Uterus (tissue), 4 donors: ENCODE data around the gene TTC13. TPM values are rescaled to one million over a fixed set of nuclear protein-coding genes. Genes with fewer than 3 reads are reported as not detected.
"Not testable (repeated sequence)": the region's sequence is repeated elsewhere in the genome, so short reads cannot be mapped to it uniquely, and the experiment has no call there.

Experiments used
- DNase-seq, 2 donors: peaks; one replicate each; pipeline ENCODE4 v3.0.0-alpha.2; 2019 to 2020
- H3K27ac ChIP-seq, 2 donors: fragments of 200-600 bp; sonication (generic); 1 replicate in 1 of 2; 2 replicates in 1 of 2; pipeline ENCODE4 v1.5.1; 2016 to 2018
- H3K27me3 ChIP-seq, 2 donors: fragments of 200-600 bp; sonication (generic); one replicate each; pipeline ENCODE4 v1.5.1; 2018 to 2019; ENCODE audit warnings: control low read depth in 1 of 2
- H3K36me3 ChIP-seq, 2 donors: fragments of 200-600 bp; sonication (generic); one replicate each; pipeline ENCODE4 v1.5.1; 2019; ENCODE audit warnings: control low read depth in 1 of 2
- H3K4me1 ChIP-seq, 2 donors: fragments of 200-600 bp; sonication (generic); one replicate each; pipeline ENCODE4 v1.5.1; 2018 to 2019; ENCODE audit warnings: control low read depth in 1 of 2
- H3K4me3 ChIP-seq, 2 donors: fragments of 200-600 bp; sonication (generic); 1 replicate in 1 of 2; 2 replicates in 1 of 2; pipeline ENCODE4 v1.5.1; 2018 to 2019; ENCODE audit warnings: mild to moderate bottlenecking in 1 of 2
- H3K9me3 ChIP-seq, 2 donors: fragments of 200-600 bp; sonication (generic); one replicate each; pipeline ENCODE4 v1.5.1; 2019; ENCODE audit warnings: control low read depth in 1 of 2
- POLR2A ChIP-seq, 2 donors: fragments of 450-650 bp; IDR thresholded peaks; one replicate each; pipeline ENCODE4 v1.6.1; 2016; ENCODE audit warnings: antibody characterized with exemption in 2 of 2, mild to moderate bottlenecking in 1 of 2, moderate library complexity in 1 of 2
- intact Hi-C: fragments of 100-400 bp; cut with DNase I; formaldehyde crosslinking; loops from one replicate; pipeline ENCODE4 v1.15.1; 2023; ENCODE audit warnings: low total_unique reads
- total RNA-seq, 4 donors: library from RNA; depleted of rRNA in 3 of 4; stranded (reverse); fragments of >200 nt in 3 of 4; gene quantifications; one replicate each; pipeline versions ENCODE4 v1.1.0 to v1.2.4, GENCODE V29; 2014 to 2023
- TF ChIP-seq, protein P1 (sequence below), 4 experiments: fragments of 200-600 bp in 2 of 4; fragments of 450-650 bp in 2 of 4; sonication (generic) in 2 of 4; IDR thresholded peaks; one replicate each; pipeline ENCODE4 v1.5.1; 2016 to 2019; ENCODE audit warnings: antibody characterized with exemption in 4 of 4, mild to moderate bottlenecking in 2 of 4, moderate library complexity in 1 of 4
- donor health status: DM: yes; HTN: yes; CAD: no.

The TTC13 gene
- total RNA-seq, 4 donors from 2014 or later, result 6.9 to 49.1 (median 30.0) TPM

DNA sequence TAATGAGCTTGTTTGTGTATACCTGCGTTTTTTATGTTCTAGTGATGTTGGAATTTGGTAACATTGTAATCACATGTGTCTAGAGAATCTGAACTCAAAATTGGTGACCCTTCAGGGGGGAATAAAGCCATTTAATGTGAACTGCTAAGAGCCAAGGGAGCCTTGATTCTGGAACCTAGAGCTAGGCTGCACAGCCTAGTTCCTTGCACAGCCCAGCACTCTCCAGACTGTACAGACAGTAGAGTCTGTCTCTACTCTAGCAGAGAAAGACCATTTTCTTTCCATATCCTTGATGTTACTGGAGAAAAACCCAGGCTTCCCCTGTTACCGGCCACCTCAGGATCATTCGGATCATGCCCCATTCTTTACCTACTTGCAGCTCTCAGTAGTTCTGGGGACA is 8.8 kb upstream of the TTC13 start:
- TF ChIP-seq, protein P1, sequence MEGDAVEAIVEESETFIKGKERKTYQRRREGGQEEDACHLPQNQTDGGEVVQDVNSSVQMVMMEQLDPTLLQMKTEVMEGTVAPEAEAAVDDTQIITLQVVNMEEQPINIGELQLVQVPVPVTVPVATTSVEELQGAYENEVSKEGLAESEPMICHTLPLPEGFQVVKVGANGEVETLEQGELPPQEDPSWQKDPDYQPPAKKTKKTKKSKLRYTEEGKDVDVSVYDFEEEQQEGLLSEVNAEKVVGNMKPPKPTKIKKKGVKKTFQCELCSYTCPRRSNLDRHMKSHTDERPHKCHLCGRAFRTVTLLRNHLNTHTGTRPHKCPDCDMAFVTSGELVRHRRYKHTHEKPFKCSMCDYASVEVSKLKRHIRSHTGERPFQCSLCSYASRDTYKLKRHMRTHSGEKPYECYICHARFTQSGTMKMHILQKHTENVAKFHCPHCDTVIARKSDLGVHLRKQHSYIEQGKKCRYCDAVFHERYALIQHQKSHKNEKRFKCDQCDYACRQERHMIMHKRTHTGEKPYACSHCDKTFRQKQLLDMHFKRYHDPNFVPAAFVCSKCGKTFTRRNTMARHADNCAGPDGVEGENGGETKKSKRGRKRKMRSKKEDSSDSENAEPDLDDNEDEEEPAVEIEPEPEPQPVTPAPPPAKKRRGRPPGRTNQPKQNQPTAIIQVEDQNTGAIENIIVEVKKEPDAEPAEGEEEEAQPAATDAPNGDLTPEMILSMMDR (IDR thresholded peaks at IDR 0.05), result no peak
- TF ChIP-seq POLR2A (IDR thresholded peaks at IDR 0.05), result no peak
- intact Hi-C loops, result no loop called here
- peaks cover 0 to 2% of the 10 kb centered on the region in 2 donors for H3K36me3 ChIP-seq
- no peak for DNase-seq
- no peaks in the 10 kb centered on the region for H3K9me3 ChIP-seq
- no peaks in the 10 kb centered on the region for H3K4me1 ChIP-seq
- no peak overlapping the region for H3K4me3 ChIP-seq
- H3K27me3 ChIP-seq, result no peaks in the 10 kb centered on the region
- no peak overlapping the region for H3K27ac ChIP-seq

DNA sequence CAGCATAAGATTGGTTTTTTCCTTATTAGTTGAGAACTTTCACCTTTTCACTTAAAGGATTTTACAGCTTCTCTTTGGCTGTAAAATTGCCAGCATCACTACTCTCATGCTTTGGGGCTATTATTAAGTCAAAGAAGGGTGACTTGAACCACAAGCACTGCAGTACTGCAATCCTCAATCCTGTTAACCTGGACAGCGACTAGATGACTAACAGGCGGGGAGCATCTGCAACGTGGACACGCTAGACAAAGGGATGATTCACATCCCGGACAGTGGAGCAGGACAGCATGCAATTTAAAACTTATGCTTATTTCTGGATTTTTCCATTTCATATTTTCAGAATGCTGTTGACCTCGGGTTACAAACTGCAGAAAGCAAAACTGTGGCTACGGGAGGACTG is 8.3 kb upstream of the TTC13 start:
- peaks cover 0 to 2% of the 10 kb centered on the region in 2 donors for H3K36me3 ChIP-seq
- intact Hi-C loops, result no loop called here
- no peak for TF ChIP-seq POLR2A (IDR thresholded peaks at IDR 0.05)
- TF ChIP-seq, protein P1 (IDR thresholded peaks at IDR 0.05), result no peak
- no peaks in the 10 kb centered on the region for H3K27me3 ChIP-seq
- H3K4me1 ChIP-seq, result no peaks in the 10 kb centered on the region
- H3K9me3 ChIP-seq, result no peaks in the 10 kb centered on the region
- H3K27ac ChIP-seq, result no peak overlapping the region
- DNase-seq, result no peak
- no peak overlapping the region for H3K4me3 ChIP-seq

DNA sequence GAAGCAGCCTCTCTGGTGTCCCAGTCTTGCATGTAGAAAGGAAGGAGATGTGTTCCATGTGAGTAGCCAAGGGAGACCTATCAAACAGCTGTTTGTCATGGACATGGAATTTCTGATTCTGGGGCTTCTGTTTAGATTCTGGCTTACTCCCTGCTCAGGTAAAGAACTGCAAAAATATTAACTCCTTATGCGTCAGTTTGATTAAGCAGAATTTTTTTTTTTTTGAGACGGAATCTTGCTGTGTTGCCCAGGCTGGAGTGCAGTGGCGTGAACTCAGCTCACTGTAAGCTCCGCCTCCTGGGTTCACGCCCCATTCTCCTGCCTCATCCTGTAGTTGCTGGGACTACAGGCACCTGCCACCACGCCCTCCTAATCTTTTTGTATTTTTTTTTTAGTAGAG is 7.0 kb upstream of the TTC13 start:
- H3K4me1 ChIP-seq, result no peaks in the 10 kb centered on the region
- DNase-seq, result no peak
- H3K27me3 ChIP-seq, result no peaks in the 10 kb centered on the region
- H3K27ac ChIP-seq, result no peak overlapping the region
- intact Hi-C loops, result no loop called here
- TF ChIP-seq POLR2A (IDR thresholded peaks at IDR 0.05), result no peak
- H3K9me3 ChIP-seq, result no peaks in the 10 kb centered on the region
- H3K4me3 ChIP-seq, result no peak overlapping the region
- peaks cover 0 to 2% of the 10 kb centered on the region in 2 donors for H3K36me3 ChIP-seq

DNA sequence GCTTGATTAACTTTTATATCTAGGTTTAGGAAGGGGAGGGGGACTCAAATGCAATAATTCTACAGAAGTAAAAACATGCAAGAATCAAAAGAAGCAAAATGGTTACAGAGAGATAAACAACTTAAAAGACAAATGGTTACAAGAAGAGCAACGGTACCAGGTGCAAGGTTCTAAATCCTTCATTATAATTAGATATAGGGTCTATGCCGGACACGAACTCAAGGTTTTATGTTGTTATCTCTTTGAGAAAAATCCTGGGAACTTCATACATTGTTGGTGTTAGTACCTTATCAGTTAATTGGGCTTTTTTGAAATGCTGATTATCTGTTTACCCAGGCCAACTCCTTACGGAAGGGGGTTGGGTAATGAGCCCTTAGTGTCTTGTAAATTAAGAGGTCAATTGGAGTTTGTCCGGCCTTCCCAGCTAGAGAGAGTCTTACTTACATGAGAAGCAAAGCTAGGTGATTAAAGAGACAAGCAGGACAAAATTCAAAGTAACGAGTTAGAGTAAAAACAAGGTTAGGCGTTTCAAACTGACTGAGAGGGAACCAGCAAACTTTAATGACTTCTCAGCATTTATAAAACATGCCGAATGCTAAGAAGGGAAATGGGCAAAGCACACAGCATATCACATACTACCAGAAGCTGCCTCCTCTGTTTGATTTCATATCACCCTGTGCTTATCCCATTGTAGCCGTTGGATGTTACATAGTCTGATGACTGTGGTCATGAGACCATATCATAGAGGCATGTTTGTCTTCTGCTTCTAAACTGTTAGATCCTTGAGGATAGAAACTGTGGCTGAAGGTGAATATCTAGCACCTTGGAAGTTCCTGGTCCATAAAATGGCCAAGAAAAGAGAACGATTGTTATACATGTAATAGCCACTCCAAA is 6.2 kb upstream of the TTC13 start:
- H3K4me3 ChIP-seq, H3K36me3 ChIP-seq, H3K27me3 ChIP-seq, H3K4me1 ChIP-seq, intact Hi-C loops, H3K27ac ChIP-seq, H3K9me3 ChIP-seq, DNase-seq: not testable (repeated sequence)

DNA sequence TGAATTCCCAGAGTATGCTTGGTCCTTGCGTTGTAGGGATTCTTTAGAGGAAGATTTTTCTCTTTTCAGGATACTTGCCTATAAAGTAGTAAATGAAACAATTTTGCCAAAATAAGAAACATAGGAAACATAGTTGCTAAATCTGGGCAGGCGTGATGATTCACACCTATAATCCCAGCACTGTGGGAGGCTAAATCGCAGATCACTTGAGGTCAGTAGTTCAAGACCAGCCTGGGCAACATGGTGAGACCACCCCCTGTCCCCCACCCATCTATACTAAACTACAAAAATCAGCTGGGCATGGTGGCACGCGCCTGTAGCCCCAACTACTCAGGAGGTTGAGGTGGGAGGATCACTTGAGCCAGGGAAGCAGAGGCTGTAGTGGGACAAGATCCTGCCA is 5.2 kb upstream of the TTC13 start:
- TF ChIP-seq POLR2A (IDR thresholded peaks at IDR 0.05), result no peak
- TF ChIP-seq, protein P1 (IDR thresholded peaks at IDR 0.05), result no peak

DNA sequence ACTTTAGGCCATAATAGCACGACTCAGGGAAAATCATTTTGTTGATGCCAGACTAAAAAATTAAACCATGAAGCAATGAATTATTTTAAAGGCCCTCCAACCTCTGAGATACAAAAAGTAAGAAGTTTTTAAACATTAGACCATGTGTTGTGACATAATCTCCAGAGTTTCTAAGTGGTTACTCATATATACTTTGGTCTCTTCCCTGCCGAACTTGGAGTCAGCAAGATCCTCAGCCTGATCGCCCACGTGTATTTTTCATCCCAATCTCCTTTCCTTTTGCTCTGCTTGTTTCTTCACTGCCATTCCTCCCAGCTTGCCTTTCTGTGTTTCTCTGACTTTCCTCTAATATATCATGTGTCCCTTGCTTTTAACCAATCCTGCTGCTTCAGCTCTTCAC is 4.0 kb upstream of the TTC13 start:
- no peaks in the 10 kb centered on the region for H3K27me3 ChIP-seq
- no peaks in the 10 kb centered on the region for H3K36me3 ChIP-seq
- intact Hi-C loops, result no loop called here
- H3K4me3 ChIP-seq, result no peak overlapping the region
- H3K9me3 ChIP-seq, result no peaks in the 10 kb centered on the region
- no peak for DNase-seq
- TF ChIP-seq, protein P1 (IDR thresholded peaks at IDR 0.05), result no peak
- TF ChIP-seq POLR2A (IDR thresholded peaks at IDR 0.05), result no peak
- H3K27ac ChIP-seq, result no peak overlapping the region
- H3K4me1 ChIP-seq, result peaks cover 2 to 4% of the 10 kb centered on the region in 2 donors

More for the DNA sequence above, 5.2 kb upstream of the TTC13 start:
- intact Hi-C loops, result no loop called here
- H3K4me1 ChIP-seq, result peaks cover 0 to 4% of the 10 kb centered on the region in 2 donors
- H3K36me3 ChIP-seq, result no peaks in the 10 kb centered on the region
- H3K27me3 ChIP-seq, result no peaks in the 10 kb centered on the region
- DNase-seq, result no peak
- H3K9me3 ChIP-seq, result no peaks in the 10 kb centered on the region
- no peak overlapping the region for H3K27ac ChIP-seq
- no peak overlapping the region for H3K4me3 ChIP-seq
